ENCODE data around the gene RGMA. TPM values are rescaled to one million over a fixed set of nuclear protein-coding genes. Genes with fewer than 3 reads are reported as not detected.
"Not testable (repeated sequence)": the region's sequence is repeated elsewhere in the genome, so short reads cannot be mapped to it uniquely, and the experiment has no call there.

RGMA gene
- total RNA-seq, 1 donor from 2014 or later = not detected

GRCh38 chr15:93070551-93071296 lies 18.3 kb downstream of the RGMA start:
- intact Hi-C loops (cut with micrococcal nuclease) = no loop called here
- no peak overlapping the region for H3K27ac Mint-ChIP-seq
- H3K4me1 Mint-ChIP-seq (ENCODE audit: low read depth) = peaks cover 8% of the 10 kb centered on the region
- H3K9me3 Mint-ChIP-seq = no peaks in the 10 kb centered on the region
- H3K4me3 Mint-ChIP-seq (ENCODE audit: low read depth) = no peak overlapping the region
- DNase-seq (ENCODE audit: low spot score) = no peak
- no peaks in the 10 kb centered on the region for H3K36me3 Mint-ChIP-seq (ENCODE audit: low read depth)
- peaks cover 54% of the 10 kb centered on the region for H3K27me3 Mint-ChIP-seq (ENCODE audit: low read depth)

- Mint-ChIP-seq H3K4me3 (ENCODE audit: low read depth) (no peak overlapping the region), H3K9me3 (no peaks in the 10 kb centered on the region), H3K27me3 (ENCODE audit: low read depth) (peaks cover 49% of the 10 kb centered on the region), H3K36me3 (ENCODE audit: low read depth) (no peaks in the 10 kb centered on the region), H3K27ac (no peak overlapping the region), H3K4me1 (ENCODE audit: low read depth) (peaks cover 8% of the 10 kb centered on the region)
- DNase-seq (ENCODE audit: low spot score) = no peak
- intact Hi-C loops (cut with micrococcal nuclease) = no loop called here
These were observed 18.9 kb downstream of the RGMA start for GRCh38 chr15:93070132-93070531.

GRCh38 chr15:93068581-93069199 lies 20.3 kb downstream of the RGMA start:
- no peak overlapping the region for H3K4me3 Mint-ChIP-seq (ENCODE audit: low read depth)

GRCh38 chr15:93067649-93068085 lies 21.3 kb downstream of the RGMA start:
- Mint-ChIP-seq H3K9me3 (no peaks in the 10 kb centered on the region), H3K4me3 (ENCODE audit: low read depth) (no peak overlapping the region), H3K36me3 (ENCODE audit: low read depth) (no peaks in the 10 kb centered on the region), H3K27ac (no peak overlapping the region), H3K4me1 (ENCODE audit: low read depth) (peaks cover 6% of the 10 kb centered on the region), H3K27me3 (ENCODE audit: low read depth) (peaks cover 34% of the 10 kb centered on the region)
- no peak for DNase-seq (ENCODE audit: low spot score)
- intact Hi-C loops (cut with micrococcal nuclease) = no loop called here

More at GRCh38 chr15:93068581-93069199, 20.3 kb downstream of the RGMA start:
- peaks cover 36% of the 10 kb centered on the region for H3K27me3 Mint-ChIP-seq (ENCODE audit: low read depth)
- no peaks in the 10 kb centered on the region for H3K36me3 Mint-ChIP-seq (ENCODE audit: low read depth)
- intact Hi-C loops (cut with micrococcal nuclease) = no loop called here
- no peak for DNase-seq (ENCODE audit: low spot score)
- peaks cover 8% of the 10 kb centered on the region for H3K4me1 Mint-ChIP-seq (ENCODE audit: low read depth)
- no peaks in the 10 kb centered on the region for H3K9me3 Mint-ChIP-seq
- no peak overlapping the region for H3K27ac Mint-ChIP-seq

- intact Hi-C loops (cut with micrococcal nuclease) = no loop called here
- peaks cover 4% of the 10 kb centered on the region for H3K4me1 Mint-ChIP-seq (ENCODE audit: low read depth)
- H3K27ac Mint-ChIP-seq = no peak overlapping the region
- no peaks in the 10 kb centered on the region for H3K9me3 Mint-ChIP-seq
- peaks cover 33% of the 10 kb centered on the region for H3K27me3 Mint-ChIP-seq (ENCODE audit: low read depth)
- H3K36me3 Mint-ChIP-seq (ENCODE audit: low read depth) = no peaks in the 10 kb centered on the region
- DNase-seq (ENCODE audit: low spot score) = no peak
- H3K4me3 Mint-ChIP-seq (ENCODE audit: low read depth) = no peak overlapping the region
These were observed 22.0 kb downstream of the RGMA start for GRCh38 chr15:93066834-93067648.

GRCh38 chr15:93066224-93066681 lies 22.8 kb downstream of the RGMA start:
- no peaks in the 10 kb centered on the region for H3K9me3 Mint-ChIP-seq
- H3K27me3 Mint-ChIP-seq (ENCODE audit: low read depth) = peaks cover 25% of the 10 kb centered on the region
- H3K4me1 Mint-ChIP-seq (ENCODE audit: low read depth) = peaks cover 5% of the 10 kb centered on the region
- H3K27ac Mint-ChIP-seq = no peak overlapping the region
- intact Hi-C loops (cut with micrococcal nuclease) = no loop called here
- H3K36me3 Mint-ChIP-seq (ENCODE audit: low read depth) = no peaks in the 10 kb centered on the region
- H3K4me3 Mint-ChIP-seq (ENCODE audit: low read depth) = no peak overlapping the region
- DNase-seq (ENCODE audit: low spot score) = no peak

- Mint-ChIP-seq H3K36me3 (ENCODE audit: low read depth) (no peaks in the 10 kb centered on the region), H3K27me3 (ENCODE audit: low read depth) (peaks cover 19% of the 10 kb centered on the region), H3K27ac (no peak overlapping the region), H3K4me3 (ENCODE audit: low read depth) (no peak overlapping the region), H3K9me3 (no peaks in the 10 kb centered on the region), H3K4me1 (ENCODE audit: low read depth) (peaks cover 5% of the 10 kb centered on the region)
- intact Hi-C loops (cut with micrococcal nuclease) = no loop called here
- no peak for DNase-seq (ENCODE audit: low spot score)
These were observed 23.4 kb downstream of the RGMA start for GRCh38 chr15:93065641-93066045.

GRCh38 chr15:93063796-93064690 lies 25.0 kb downstream of the RGMA start:
- Mint-ChIP-seq H3K4me1 (ENCODE audit: low read depth) (peaks cover 5% of the 10 kb centered on the region), H3K9me3 (no peaks in the 10 kb centered on the region), H3K27me3 (ENCODE audit: low read depth) (peaks cover 13% of the 10 kb centered on the region), H3K36me3 (ENCODE audit: low read depth) (no peaks in the 10 kb centered on the region), H3K27ac (no peak overlapping the region), H3K4me3 (ENCODE audit: low read depth) (no peak overlapping the region)
- no peak for DNase-seq (ENCODE audit: low spot score)
- intact Hi-C loops (cut with micrococcal nuclease) = no loop called here

- Mint-ChIP-seq H3K4me1 (ENCODE audit: low read depth) (peaks cover 5% of the 10 kb centered on the region), H3K36me3 (ENCODE audit: low read depth) (no peaks in the 10 kb centered on the region), H3K4me3 (ENCODE audit: low read depth) (no peak overlapping the region), H3K9me3 (no peaks in the 10 kb centered on the region), H3K27ac (no peak overlapping the region), H3K27me3 (ENCODE audit: low read depth) (peaks cover 13% of the 10 kb centered on the region)
- intact Hi-C loops (cut with micrococcal nuclease) = no loop called here
- no peak for DNase-seq (ENCODE audit: low spot score)
These were observed 25.7 kb downstream of the RGMA start for GRCh38 chr15:93063262-93063671.

- H3K27me3 Mint-ChIP-seq (ENCODE audit: low read depth) = peaks cover 12% of the 10 kb centered on the region
- H3K4me1 Mint-ChIP-seq (ENCODE audit: low read depth); DNase-seq (ENCODE audit: low spot score); H3K27ac Mint-ChIP-seq; H3K4me3 Mint-ChIP-seq (ENCODE audit: low read depth); H3K36me3 Mint-ChIP-seq (ENCODE audit: low read depth); intact Hi-C loops (cut with micrococcal nuclease); H3K9me3 Mint-ChIP-seq: not testable (repeated sequence)
These were observed 26.3 kb downstream of the RGMA start for GRCh38 chr15:93062628-93063261.

- Mint-ChIP-seq H3K4me1 (ENCODE audit: low read depth) (peaks cover 5% of the 10 kb centered on the region), H3K4me3 (ENCODE audit: low read depth) (no peak overlapping the region), H3K27ac (no peak overlapping the region), H3K36me3 (ENCODE audit: low read depth) (no peaks in the 10 kb centered on the region), H3K27me3 (ENCODE audit: low read depth) (peaks cover 6% of the 10 kb centered on the region), H3K9me3 (no peaks in the 10 kb centered on the region)
- intact Hi-C loops (cut with micrococcal nuclease) = no loop called here
- no peak for DNase-seq (ENCODE audit: low spot score)
These were observed 28.4 kb downstream of the RGMA start for GRCh38 chr15:93060336-93061248.
